GM23338 (cell line): ENCODE data around the gene CTNNA2. TPM values are rescaled to one million over a fixed set of nuclear protein-coding genes. Genes with fewer than 3 reads are reported as not detected.

Experiments
- ATAC-seq: fragments of 200-7000 bp; cut with Tn5 transposase; 3 replicates; pipeline ENCODE4 v1.9.1; 2020
- DNase-seq: peaks from one replicate; pipeline ENCODE4 v3.0.0-alpha.2; 2015; ENCODE audit warnings: low spot score
- H2AFZ ChIP-seq: fragments of 200-600 bp; sonication (generic); 2 replicates; pipeline ENCODE4 v1.8.0; 2016; ENCODE audit warnings: antibody characterized with exemption, mild to moderate bottlenecking, moderate library complexity
- H3F3A ChIP-seq: fragments of 200-600 bp; sonication (generic); replicated peaks from 2 replicates; pipeline ENCODE4 v1.8.0; 2017; ENCODE audit warnings: antibody characterized with exemption, mixed run types, low read depth
- H3K27ac ChIP-seq: fragments of 200-600 bp; sonication (generic); 2 replicates; pipeline ENCODE4 v1.6.1; 2016; ENCODE audit warnings: low read depth
- H3K27me3 ChIP-seq: fragments of 200-600 bp; sonication (generic); 2 replicates; pipeline ENCODE4 v1.8.0; 2016; ENCODE audit warnings: mild to moderate bottlenecking, mixed run types, moderate library complexity; ENCODE audit not compliant: insufficient read depth
- H3K36me3 ChIP-seq: fragments of 200-600 bp; sonication (generic); 2 replicates; pipeline ENCODE4 v1.8.0; 2016; ENCODE audit warnings: mild to moderate bottlenecking; ENCODE audit not compliant: insufficient read depth
- H3K4me1 ChIP-seq: fragments of 200-600 bp; sonication (generic); 2 replicates; pipeline ENCODE4 v1.8.0; 2016; ENCODE audit warnings: mild to moderate bottlenecking, moderate library complexity; ENCODE audit not compliant: insufficient read depth
- H3K4me2 ChIP-seq: fragments of 200-600 bp; sonication (generic); 2 replicates; pipeline ENCODE4 v1.7.1; 2017; ENCODE audit warnings: mixed run types
- H3K4me3 ChIP-seq: fragments of 200-600 bp; sonication (generic); 2 replicates; pipeline ENCODE4 v1.6.1; 2016; ENCODE audit warnings: mixed run types
- H3K79me2 ChIP-seq: fragments of 200-600 bp; sonication (generic); replicated peaks from 2 replicates; pipeline ENCODE4 v1.8.0; 2017; ENCODE audit warnings: mild to moderate bottlenecking; ENCODE audit not compliant: insufficient read depth
- H3K9me2 ChIP-seq: fragments of 200-600 bp; sonication (generic); 2 replicates; pipeline ENCODE4 v1.8.0; 2017; ENCODE audit not compliant: insufficient read depth
- H4K20me1 ChIP-seq: fragments of 200-600 bp; sonication (generic); replicated peaks from 2 replicates; pipeline ENCODE4 v1.8.0; 2017; ENCODE audit warnings: mild to moderate bottlenecking; ENCODE audit not compliant: insufficient read depth
- H3K27ac Mint-ChIP-seq: 2 replicates; pipeline ENCODE4 v1.8.0; 2020; ENCODE audit warnings: inconsistent platforms, mild to moderate bottlenecking, moderate library complexity, mixed read lengths
- H3K27me3 Mint-ChIP-seq: 3 replicates; pipeline ENCODE4 v1.8.0; 2022; ENCODE audit warnings: low read depth, mild to moderate bottlenecking, moderate library complexity, mixed read lengths, inconsistent platforms; ENCODE audit not compliant: insufficient read depth, poor library complexity
- H3K36me3 Mint-ChIP-seq: 3 replicates; pipeline ENCODE4 v1.8.0; 2021; ENCODE audit warnings: low read depth, mild to moderate bottlenecking, inconsistent platforms, moderate library complexity, mixed read lengths
- H3K4me1 Mint-ChIP-seq: 3 replicates; pipeline ENCODE4 v1.8.0; 2020; ENCODE audit warnings: mild to moderate bottlenecking, inconsistent platforms, mixed read lengths
- H3K4me3 Mint-ChIP-seq: 3 replicates; pipeline ENCODE4 v1.8.0; 2021; ENCODE audit warnings: moderate library complexity, mild to moderate bottlenecking, inconsistent platforms, mixed read lengths
- H3K9me3 Mint-ChIP-seq: 3 replicates; pipeline ENCODE4 v1.8.0; 2020; ENCODE audit warnings: moderate library complexity, mild to moderate bottlenecking, inconsistent platforms, mixed read lengths
- CREB1 ChIP-seq: fragments of 250-450 bp; sonication (Bioruptor Pico); IDR thresholded peaks from 2 replicates; pipeline ENCODE4 v1.5.0; 2020; ENCODE audit warnings: low read depth, mild to moderate bottlenecking, moderate library complexity
- EZH2 ChIP-seq: fragments of 200-600 bp; sonication (generic); IDR thresholded peaks from one replicate; pipeline ENCODE4 v1.8.0; 2017; ENCODE audit warnings: antibody characterized with exemption, mild to moderate bottlenecking, low read depth; ENCODE audit not compliant: unreplicated experiment
- NANOG ChIP-seq: IDR thresholded peaks from 2 replicates; pipeline ENCODE4 v1.6.1; 2016; ENCODE audit warnings: antibody characterized with exemption, borderline replicate concordance
- POLR2AphosphoS5 ChIP-seq: IDR thresholded peaks from 2 replicates; pipeline ENCODE4 v1.6.1; 2016; ENCODE audit warnings: antibody characterized with exemption, low read depth
- ZNF114 ChIP-seq: fragments of 250-450 bp; sonication (Bioruptor Pico); IDR thresholded peaks from 2 replicates; pipeline ENCODE4 v1.5.0; 2020; ENCODE audit warnings: mild to moderate bottlenecking, moderate library complexity
- ZNF331 ChIP-seq: fragments of 250-450 bp; sonication (Bioruptor Pico); IDR thresholded peaks from 2 replicates; pipeline ENCODE4 v1.5.0; 2020; ENCODE audit warnings: low read depth, mild to moderate bottlenecking, moderate library complexity
- polyA plus RNA-seq: library from polyadenylated mRNA; unstranded; fragments of >200 nt; fragmentation: Nextera tagmentation; extraction: Ambion mirVana; gene quantifications from 2 replicates; pipeline ENCODE4 v1.2.1, GENCODE V29; 2016
- total RNA-seq: library from RNA; depleted of rRNA; stranded (reverse); fragments of >200 nt; shearing (Covaris generic); gene quantifications from 2 replicates; pipeline ENCODE4 v1.2.3, GENCODE V29; 2014
- TF ChIP-seq, protein P1 (sequence below), 2 experiments: fragments of 200-600 bp in 1 of 2; sonication (generic) in 1 of 2; conservative IDR thresholded peaks; 2 replicates each; pipeline versions ENCODE4 v1.5.1 to v1.6.1; 2016 to 2017; ENCODE audit warnings: antibody characterized with exemption in 2 of 2, low read depth in 2 of 2, mild to moderate bottlenecking in 2 of 2, moderate library complexity in 1 of 2
- TF ChIP-seq, protein P2 (sequence below): fragments of 250-450 bp; sonication (Bioruptor Pico); IDR thresholded peaks from 2 replicates; pipeline ENCODE4 v1.5.0; 2020; ENCODE audit warnings: mild to moderate bottlenecking, moderate library complexity
- TF ChIP-seq, protein P3 (sequence below): IDR thresholded peaks from 2 replicates; pipeline ENCODE4 v1.6.1; 2016; ENCODE audit warnings: antibody characterized with exemption

The CTNNA2 gene
- total and polyA plus RNA-seq, 2 experiments from 2014 or later = 6.4 to 15.6 TPM

DNA sequence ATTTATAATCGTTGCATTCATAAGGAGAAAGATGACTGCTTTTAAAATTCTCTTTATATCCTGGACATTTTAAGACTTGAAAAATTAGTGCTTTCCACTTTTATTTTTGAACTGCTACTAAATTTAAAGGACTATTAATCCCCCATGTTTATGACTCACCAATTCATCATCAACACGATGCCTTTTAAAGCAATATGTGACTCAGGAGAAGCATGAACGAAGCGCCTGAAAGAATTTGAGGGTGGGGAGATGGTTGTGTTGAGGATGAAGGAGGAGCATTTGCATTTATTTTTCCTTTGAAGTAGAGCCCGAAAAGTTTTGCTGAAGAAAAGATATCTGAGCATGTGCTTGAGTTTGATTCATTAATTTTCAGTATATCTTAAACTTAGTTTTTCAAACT is 983.9 kb downstream of the CTNNA2 start:
- Histone ChIP-seq H3K27me3 (no peaks in the 10 kb centered on the region), H3K4me3 (no peak overlapping the region), H3K4me2 (no peak overlapping the region), H3K27ac (no peak overlapping the region), H4K20me1 (no peaks in the 10 kb centered on the region), H3K36me3 (no peaks in the 10 kb centered on the region), H2AFZ (no peak overlapping the region), H3F3A (no peaks in the 10 kb centered on the region), H3K79me2 (no peaks in the 10 kb centered on the region), H3K9me2 (no peaks in the 10 kb centered on the region; the same call in 1 of the 2 replicates), H3K4me1 (no peaks in the 10 kb centered on the region)
- Mint-ChIP-seq H3K9me3 (no peaks in the 10 kb centered on the region), H3K36me3 (no peaks in the 10 kb centered on the region), H3K4me3 (no peak overlapping the region), H3K27ac (no peak overlapping the region), H3K27me3 (peaks cover under 1% of the 10 kb centered on the region), H3K4me1 (no peaks in the 10 kb centered on the region)
- DNase-seq = no peak
- TF ChIP-seq CREB1 (CRISPR knock-in tag) (no peak), NANOG (no peak), ZNF114 (CRISPR knock-in tag) (no peak), ZNF331 (CRISPR knock-in tag) (no peak), POLR2AphosphoS5 (no peak), EZH2 (no peak)
- TF ChIP-seq, protein P1, sequence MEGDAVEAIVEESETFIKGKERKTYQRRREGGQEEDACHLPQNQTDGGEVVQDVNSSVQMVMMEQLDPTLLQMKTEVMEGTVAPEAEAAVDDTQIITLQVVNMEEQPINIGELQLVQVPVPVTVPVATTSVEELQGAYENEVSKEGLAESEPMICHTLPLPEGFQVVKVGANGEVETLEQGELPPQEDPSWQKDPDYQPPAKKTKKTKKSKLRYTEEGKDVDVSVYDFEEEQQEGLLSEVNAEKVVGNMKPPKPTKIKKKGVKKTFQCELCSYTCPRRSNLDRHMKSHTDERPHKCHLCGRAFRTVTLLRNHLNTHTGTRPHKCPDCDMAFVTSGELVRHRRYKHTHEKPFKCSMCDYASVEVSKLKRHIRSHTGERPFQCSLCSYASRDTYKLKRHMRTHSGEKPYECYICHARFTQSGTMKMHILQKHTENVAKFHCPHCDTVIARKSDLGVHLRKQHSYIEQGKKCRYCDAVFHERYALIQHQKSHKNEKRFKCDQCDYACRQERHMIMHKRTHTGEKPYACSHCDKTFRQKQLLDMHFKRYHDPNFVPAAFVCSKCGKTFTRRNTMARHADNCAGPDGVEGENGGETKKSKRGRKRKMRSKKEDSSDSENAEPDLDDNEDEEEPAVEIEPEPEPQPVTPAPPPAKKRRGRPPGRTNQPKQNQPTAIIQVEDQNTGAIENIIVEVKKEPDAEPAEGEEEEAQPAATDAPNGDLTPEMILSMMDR (conservative IDR thresholded peaks at IDR 0.05; ENCODE audit: low read depth in 2 of 2) = no peak
- TF ChIP-seq, protein P2, sequence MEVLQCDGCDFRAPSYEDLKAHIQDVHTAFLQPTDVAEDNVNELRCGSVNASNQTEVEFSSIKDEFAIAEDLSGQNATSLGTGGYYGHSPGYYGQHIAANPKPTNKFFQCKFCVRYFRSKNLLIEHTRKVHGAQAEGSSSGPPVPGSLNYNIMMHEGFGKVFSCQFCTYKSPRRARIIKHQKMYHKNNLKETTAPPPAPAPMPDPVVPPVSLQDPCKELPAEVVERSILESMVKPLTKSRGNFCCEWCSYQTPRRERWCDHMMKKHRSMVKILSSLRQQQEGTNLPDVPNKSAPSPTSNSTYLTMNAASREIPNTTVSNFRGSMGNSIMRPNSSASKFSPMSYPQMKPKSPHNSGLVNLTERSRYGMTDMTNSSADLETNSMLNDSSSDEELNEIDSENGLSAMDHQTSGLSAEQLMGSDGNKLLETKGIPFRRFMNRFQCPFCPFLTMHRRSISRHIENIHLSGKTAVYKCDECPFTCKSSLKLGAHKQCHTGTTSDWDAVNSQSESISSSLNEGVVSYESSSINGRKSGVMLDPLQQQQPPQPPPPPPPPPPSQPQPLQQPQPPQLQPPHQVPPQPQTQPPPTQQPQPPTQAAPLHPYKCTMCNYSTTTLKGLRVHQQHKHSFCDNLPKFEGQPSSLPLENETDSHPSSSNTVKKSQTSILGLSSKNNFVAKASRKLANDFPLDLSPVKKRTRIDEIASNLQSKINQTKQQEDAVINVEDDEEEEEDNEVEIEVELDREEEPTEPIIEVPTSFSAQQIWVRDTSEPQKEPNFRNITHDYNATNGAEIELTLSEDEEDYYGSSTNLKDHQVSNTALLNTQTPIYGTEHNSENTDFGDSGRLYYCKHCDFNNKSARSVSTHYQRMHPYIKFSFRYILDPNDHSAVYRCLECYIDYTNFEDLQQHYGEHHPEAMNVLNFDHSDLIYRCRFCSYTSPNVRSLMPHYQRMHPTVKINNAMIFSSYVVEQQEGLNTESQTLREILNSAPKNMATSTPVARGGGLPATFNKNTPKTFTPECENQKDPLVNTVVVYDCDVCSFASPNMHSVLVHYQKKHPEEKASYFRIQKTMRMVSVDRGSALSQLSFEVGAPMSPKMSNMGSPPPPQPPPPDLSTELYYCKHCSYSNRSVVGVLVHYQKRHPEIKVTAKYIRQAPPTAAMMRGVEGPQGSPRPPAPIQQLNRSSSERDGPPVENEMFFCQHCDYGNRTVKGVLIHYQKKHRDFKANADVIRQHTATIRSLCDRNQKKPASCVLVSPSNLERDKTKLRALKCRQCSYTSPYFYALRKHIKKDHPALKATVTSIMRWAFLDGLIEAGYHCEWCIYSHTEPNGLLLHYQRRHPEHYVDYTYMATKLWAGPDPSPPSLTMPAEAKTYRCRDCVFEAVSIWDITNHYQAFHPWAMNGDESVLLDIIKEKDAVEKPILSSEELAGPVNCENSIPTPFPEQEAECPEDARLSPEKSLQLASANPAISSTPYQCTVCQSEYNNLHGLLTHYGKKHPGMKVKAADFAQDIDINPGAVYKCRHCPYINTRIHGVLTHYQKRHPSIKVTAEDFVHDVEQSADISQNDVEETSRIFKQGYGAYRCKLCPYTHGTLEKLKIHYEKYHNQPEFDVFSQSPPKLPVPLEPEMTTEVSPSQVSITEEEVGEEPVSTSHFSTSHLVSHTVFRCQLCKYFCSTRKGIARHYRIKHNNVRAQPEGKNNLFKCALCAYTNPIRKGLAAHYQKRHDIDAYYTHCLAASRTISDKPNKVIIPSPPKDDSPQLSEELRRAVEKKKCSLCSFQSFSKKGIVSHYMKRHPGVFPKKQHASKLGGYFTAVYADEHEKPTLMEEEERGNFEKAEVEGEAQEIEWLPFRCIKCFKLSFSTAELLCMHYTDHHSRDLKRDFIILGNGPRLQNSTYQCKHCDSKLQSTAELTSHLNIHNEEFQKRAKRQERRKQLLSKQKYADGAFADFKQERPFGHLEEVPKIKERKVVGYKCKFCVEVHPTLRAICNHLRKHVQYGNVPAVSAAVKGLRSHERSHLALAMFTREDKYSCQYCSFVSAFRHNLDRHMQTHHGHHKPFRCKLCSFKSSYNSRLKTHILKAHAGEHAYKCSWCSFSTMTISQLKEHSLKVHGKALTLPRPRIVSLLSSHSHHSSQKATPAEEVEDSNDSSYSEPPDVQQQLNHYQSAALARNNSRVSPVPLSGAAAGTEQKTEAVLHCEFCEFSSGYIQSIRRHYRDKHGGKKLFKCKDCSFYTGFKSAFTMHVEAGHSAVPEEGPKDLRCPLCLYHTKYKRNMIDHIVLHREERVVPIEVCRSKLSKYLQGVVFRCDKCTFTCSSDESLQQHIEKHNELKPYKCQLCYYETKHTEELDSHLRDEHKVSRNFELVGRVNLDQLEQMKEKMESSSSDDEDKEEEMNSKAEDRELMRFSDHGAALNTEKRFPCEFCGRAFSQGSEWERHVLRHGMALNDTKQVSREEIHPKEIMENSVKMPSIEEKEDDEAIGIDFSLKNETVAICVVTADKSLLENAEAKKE (CRISPR knock-in tag) = no peak
- TF ChIP-seq, protein P3, sequence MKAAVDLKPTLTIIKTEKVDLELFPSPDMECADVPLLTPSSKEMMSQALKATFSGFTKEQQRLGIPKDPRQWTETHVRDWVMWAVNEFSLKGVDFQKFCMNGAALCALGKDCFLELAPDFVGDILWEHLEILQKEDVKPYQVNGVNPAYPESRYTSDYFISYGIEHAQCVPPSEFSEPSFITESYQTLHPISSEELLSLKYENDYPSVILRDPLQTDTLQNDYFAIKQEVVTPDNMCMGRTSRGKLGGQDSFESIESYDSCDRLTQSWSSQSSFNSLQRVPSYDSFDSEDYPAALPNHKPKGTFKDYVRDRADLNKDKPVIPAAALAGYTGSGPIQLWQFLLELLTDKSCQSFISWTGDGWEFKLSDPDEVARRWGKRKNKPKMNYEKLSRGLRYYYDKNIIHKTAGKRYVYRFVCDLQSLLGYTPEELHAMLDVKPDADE = no peak
- no peak for ATAC-seq
